Transverse colon (tissue), 3 donors: Measurements from ENCODE around the gene DICER1.

Experiments used
- POLR2A ChIP-seq: fragments of 450-650 bp; IDR thresholded peaks from one replicate; pipeline ENCODE4 v1.6.1; 2016; ENCODE audit warnings: antibody characterized with exemption, mild to moderate bottlenecking, moderate library complexity
- TF ChIP-seq, protein P1 (sequence below), 5 experiments: fragments of 200-600 bp in 3 of 5; fragments of 450-650 bp in 2 of 5; sonication (generic) in 3 of 5; IDR thresholded peaks; 1 replicate in 2 of 5; 2 replicates in 3 of 5; pipeline ENCODE4 v1.5.1; 2016 to 2017; ENCODE audit warnings: antibody characterized with exemption in 5 of 5, inconsistent platforms in 3 of 5, mild to moderate bottlenecking in 2 of 5, moderate library complexity in 1 of 5

DNA sequence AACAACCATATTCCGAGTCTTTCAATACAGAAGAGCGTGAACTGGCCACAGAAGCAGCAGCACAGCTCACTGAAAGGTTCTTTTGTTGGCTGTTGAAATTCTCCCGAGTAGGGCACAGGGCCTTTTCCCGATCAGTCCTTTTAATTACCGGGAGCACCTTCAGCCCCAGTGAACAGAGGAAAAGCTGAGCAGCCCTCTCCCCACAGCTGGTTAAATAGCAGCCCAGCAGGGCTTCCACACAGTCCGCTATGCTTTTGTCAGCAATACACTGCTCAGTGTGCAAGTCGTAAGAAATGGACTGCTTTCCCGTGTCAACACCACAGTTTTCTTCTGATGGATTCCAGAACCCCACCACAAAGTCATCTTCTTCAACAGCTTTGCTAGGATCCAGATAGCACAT lies 61.3 kb downstream of the DICER1 start:
- TF ChIP-seq, protein P1, sequence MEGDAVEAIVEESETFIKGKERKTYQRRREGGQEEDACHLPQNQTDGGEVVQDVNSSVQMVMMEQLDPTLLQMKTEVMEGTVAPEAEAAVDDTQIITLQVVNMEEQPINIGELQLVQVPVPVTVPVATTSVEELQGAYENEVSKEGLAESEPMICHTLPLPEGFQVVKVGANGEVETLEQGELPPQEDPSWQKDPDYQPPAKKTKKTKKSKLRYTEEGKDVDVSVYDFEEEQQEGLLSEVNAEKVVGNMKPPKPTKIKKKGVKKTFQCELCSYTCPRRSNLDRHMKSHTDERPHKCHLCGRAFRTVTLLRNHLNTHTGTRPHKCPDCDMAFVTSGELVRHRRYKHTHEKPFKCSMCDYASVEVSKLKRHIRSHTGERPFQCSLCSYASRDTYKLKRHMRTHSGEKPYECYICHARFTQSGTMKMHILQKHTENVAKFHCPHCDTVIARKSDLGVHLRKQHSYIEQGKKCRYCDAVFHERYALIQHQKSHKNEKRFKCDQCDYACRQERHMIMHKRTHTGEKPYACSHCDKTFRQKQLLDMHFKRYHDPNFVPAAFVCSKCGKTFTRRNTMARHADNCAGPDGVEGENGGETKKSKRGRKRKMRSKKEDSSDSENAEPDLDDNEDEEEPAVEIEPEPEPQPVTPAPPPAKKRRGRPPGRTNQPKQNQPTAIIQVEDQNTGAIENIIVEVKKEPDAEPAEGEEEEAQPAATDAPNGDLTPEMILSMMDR (IDR thresholded peaks at IDR 0.05): no peak
- TF ChIP-seq POLR2A: no peak
